GM18951 (cell line): ENCODE measurements around the gene SLC26A6.

ENCODE experiments used
- POLR2A ChIP-seq: IDR thresholded peaks from 4 replicates; pipeline ENCODE4 v1.6.1; 2011; ENCODE audit warnings: mild to moderate bottlenecking; ENCODE audit not compliant: insufficient read length, insufficient read depth; ENCODE audit errors: extremely low read depth
- in situ Hi-C: fragments of 300-500 bp; cut with MboI; formaldehyde crosslinking; loops from one replicate; pipeline ENCODE4 v1.12.0; 2022; ENCODE audit warnings: low sequenced_read_pairs, mixed read lengths, inconsistent platforms; ENCODE audit not compliant: unreplicated experiment

Gene SLC26A6, protein sequence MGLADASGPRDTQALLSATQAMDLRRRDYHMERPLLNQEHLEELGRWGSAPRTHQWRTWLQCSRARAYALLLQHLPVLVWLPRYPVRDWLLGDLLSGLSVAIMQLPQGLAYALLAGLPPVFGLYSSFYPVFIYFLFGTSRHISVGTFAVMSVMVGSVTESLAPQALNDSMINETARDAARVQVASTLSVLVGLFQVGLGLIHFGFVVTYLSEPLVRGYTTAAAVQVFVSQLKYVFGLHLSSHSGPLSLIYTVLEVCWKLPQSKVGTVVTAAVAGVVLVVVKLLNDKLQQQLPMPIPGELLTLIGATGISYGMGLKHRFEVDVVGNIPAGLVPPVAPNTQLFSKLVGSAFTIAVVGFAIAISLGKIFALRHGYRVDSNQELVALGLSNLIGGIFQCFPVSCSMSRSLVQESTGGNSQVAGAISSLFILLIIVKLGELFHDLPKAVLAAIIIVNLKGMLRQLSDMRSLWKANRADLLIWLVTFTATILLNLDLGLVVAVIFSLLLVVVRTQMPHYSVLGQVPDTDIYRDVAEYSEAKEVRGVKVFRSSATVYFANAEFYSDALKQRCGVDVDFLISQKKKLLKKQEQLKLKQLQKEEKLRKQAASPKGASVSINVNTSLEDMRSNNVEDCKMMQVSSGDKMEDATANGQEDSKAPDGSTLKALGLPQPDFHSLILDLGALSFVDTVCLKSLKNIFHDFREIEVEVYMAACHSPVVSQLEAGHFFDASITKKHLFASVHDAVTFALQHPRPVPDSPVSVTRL

DNA sequence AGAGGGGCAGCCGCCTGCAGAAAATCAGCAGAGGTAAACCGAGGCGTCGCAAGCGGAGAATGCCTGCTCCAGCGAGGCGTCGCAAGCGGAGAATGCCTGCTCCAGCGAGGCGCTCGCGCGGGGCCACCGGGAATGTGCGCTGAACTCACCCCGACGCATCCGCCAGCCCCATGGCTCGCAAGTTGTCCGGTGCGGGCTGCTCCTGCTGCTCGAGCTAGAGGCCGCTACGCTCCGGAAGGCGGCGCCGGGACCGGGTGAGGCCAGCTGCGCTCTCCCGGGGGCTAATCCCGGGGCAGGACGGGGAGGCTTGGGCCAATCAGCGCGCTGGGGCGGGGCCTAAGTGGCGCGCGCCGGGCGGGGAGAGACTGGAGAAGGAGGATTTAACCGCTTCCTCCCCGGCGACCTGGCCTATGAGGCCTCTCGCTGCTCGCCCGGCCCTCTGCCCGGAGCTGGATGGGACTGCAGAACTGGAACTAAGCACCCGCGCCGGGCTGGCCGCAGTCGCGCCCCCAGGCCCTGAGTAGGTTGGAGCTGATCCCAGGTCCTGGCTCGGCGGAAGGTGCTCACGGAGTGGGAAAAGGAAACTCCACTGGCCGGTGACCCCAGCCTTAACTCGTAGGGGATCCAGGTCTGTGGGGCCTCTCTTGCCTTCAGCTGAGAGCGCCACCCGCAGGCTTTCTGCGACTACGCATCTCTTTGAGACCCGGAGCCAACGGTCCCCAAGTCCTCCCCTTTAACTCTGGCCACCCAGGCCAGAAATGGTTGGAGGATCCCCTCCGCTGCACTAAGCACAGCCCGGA lies at the start of gene SLC26A6:
Gene SLC26A6 (minus strand): TSS at position 240 of the 800 bp plus-strand sequence. CDS start 68 bp downstream, at position 172.
- peak; percentile 78 for TF ChIP-seq POLR2A
- in situ Hi-C loops = no loop called here

DNA sequence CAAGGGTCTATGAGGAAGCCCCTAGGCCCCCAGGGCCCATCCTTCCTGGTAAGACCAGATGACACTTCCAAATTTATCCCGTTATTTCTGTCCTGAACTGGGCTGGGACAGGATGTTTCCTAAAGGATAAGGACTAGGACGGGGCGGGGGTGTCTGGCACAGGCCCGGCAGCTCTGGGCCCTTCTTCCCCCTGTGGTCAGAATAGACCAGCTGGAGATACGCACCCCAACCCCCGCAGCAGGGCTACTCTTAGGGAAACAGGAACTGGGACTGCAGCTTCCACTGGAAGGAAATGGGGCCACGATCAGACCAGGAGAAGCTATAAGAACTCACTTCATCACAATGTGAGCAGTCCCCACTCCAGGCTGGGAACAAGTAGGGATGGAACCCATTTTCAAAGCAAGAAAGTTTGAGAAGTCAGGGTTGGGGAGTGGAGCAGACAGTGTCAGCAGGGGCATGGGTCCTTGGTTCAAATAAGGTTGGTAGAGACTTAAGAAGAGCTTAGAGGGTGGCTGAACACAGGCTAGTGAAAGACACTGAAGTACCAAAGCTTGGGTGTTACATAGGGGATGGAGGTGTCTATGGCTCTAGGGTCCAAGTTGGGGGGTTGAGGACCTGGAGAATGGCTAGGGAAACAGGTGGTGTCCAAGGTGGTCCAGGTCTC lies 49.4 kb upstream of the SLC26A6 start:
- in situ Hi-C loops = no loop called here
- no peak for TF ChIP-seq POLR2A

DNA sequence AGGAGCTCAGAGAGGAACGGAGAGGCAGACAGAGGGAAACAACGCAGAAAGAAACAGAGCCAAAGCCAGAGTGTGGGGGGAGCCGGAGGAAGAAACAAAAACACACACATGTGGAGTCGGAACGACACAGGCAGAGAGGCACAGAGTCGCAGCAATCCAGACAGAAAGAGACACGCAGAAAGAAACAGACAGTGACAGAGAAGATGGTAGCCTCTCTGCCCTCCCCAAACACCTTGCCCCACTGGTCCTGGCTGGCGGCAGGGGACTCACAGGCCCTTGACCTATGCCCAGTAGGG lies 48.7 kb upstream of the SLC26A6 start:
- TF ChIP-seq POLR2A = no peak
- in situ Hi-C loops = no loop called here

DNA sequence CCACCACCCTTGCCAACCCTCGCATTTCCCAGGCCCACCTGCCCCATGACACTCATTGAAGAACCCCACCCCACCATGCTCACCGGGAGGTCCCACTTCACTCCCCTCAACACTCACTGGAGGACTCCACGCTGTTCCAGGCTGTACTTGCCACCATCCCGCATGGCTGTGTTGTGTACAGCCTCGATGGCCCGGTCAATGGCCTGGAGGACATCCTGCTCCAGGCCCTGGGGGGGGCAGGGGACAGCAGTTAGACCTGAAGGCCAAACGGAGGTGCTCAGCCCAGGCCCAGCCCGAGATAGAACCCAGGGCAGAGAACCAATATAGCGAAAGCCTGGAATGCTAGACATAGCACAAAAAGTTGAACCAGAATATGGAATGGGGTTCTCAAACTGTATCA lies 47.5 kb upstream of the SLC26A6 start:
- in situ Hi-C loops = no loop called here
- TF ChIP-seq POLR2A = no peak

DNA sequence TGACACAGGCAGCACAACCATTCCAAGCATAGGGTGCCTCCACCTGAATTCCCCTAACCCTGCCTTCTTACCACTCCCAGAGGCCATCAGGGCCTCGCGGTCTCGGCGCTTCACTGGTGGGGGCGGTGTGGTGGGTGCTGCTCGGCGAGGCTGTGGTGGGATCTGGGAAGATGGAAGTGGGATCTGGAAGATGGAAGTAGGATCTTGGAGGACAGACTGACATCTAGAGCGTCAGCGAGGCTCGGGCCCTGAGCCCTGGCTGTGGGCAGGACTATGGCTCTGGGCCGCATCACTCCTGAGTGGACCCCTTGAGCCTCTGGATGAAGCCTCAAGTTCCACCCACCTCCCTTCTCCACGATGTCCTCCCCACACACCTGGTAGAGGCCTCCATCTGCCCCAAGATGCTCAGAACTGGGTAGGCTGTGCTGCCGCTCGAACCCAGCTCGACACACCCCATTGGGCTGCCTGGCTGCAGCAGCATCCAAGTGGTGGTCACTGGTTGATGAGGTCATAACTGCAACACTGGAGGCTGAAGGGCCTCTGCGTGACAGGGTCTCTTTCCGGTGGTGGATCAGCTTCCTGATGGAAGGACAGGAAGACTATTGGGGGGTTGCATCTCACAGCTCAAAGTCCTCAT lies 46.8 kb upstream of the SLC26A6 start:
- in situ Hi-C loops = no loop called here
- TF ChIP-seq POLR2A = no peak

DNA sequence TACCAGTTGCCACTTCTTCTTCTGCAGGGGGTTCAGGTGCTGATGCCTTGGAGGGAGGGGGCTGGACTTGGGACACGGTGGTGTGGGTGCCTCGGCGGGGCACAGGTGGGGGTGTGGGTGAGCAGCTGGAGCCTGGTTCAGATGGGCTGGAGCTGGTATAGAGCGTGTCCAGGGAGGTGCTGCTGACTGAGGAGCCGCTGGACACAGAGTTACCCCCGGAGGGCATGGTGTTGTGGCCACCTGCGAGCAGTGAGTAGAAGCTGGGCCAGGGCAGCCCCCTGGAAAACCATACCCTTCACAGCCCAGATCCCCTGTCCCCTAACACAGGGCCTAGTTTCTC lies 46.2 kb upstream of the SLC26A6 start:
- in situ Hi-C loops = no loop called here
- no peak for TF ChIP-seq POLR2A

DNA sequence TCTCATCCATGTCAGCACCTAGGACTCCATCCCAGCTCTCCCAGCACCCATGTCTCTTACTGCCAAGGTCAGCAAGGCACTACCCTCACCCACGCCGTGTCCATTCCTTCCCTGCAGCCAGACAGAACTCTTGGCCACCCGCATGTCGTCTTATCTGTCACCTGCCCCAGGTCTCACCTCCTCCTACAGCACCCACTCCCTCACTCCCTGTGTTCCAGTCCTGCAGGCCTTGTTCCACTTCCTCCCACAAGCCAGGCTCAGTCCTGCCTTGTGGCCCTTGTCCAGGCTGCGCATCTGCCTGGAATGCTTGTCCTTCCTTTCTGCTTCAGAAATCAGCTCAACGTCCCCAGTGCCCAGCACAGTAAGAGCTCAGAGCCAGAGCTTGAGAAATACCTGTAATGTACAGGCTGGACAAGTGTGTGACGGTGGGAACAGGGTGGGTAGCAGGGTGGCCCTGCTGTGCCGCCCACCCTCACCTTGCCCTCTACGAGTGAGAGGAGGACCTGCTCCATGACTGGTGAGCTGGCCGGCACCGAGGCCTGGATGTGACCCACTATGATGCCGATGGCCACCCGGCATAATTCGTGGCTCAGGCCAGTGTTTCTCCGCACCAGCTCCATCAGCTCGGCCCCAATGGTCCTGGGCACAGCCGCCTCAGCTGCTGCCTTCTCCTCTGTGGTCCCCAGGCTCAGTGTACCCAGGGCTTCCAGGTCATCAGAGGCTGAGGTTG lies 45.7 kb upstream of the SLC26A6 start:
- TF ChIP-seq POLR2A = no peak
- in situ Hi-C loops = no loop called here

DNA sequence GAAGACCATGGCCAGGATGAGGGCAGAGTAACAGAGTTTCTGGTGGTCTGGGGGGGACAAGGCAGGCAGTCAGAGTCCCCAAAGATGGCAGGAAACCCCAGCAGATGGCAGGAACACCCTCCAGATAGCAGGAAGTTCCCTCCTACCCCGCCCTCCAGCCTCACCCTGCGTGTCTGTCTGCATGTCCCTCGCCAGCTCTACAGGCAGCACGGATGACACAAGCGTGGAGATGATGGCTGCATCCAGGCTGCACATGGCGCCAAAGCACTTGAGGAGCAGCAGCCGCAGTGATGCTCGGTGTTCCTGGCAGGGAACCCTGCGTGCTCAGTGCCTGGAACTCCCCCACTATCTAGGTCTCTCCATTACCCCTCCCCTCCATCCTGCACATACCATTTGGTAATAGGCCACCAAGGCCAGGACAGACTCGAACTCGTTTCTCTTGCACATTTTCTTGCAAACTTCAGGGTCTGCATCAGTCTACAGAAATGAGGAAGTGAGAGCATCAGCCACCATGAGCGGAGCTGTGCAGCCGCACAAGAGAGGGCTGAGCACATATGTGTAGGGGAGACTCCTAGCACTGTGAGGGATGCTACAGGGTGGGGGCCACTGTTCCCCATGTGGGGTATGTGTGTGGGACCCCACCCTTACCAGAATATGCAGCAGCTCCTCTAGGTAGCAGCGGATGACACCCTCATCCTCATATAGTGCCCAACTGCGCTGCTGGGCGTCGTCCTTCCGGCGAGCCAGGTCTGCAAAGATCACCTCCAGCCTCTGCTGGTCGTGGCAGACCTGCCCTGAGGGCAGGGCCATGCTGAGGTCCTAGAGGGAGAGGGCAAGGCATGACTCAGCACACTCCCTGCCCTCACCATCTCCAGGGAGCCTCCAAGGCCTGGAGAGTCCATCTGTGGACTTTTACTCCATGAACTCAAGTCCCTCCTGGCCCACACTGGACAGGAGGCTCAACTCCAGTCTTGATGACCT lies 44.4 kb upstream of the SLC26A6 start:
- in situ Hi-C loops = no loop called here
- no peak for TF ChIP-seq POLR2A

DNA sequence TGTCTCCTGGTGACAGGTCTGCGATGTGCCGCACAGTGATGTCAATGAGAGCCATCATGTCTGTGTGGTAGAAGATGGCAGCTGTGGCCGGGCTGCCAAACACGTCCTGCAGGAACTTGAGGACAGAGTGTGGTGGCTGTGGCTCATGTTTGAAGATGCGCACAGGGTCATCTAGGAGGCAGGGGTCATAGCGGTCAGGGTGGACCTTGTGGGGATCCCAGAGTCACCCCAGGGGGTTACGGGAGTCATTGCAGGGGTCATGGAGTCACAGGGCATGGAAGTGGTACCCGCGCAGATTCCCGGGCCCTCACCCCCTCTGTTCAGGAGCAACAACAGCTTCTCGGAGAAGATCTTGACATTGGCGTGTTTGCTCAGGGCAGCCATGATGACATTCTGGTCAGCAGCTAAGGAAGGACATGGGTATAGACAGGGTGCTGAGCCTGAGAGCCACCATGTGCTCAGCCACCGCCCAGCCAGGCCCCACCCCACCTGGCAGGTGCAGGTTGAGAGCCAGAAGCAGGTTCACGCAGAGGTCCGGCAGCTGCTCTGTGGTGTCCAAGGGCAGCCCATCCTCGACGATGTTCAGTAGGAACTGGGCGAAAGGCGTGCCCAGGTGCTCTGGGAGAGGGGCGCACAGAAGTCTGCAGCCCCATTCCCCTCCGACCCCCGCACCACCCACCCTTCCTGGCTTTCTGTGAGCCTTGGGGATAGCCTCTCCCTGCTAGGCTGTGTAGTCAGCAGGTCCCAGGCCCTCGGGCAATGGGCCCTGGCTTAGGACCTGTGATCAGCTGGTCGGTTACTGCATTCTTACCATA lies 43.5 kb upstream of the SLC26A6 start:
- in situ Hi-C loops = no loop called here
- no peak for TF ChIP-seq POLR2A

DNA sequence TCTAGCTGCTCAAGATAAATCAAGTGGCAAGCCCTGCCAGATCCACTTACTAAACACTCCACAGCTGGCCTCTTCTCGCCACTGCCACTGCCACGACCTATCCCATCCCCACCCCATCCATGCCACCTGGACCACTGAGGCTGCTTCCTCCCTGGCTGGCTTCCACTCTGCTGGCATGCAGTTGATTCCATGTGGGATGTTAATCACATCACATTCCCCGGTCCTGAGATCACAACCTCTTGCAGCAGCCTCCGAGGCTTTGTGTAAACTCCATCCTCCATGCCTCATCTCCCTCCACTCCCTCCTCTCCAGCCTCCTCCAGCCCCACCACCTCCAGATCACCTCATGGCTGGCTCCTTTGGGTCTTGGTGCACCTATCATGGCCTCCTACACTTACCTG lies 42.8 kb upstream of the SLC26A6 start:
- in situ Hi-C loops = no loop called here

More for the DNA sequence above, 42.8 kb upstream of the SLC26A6 start:
- no peak for TF ChIP-seq POLR2A
